IPS-18a (cell line): ENCODE data around the gene RNF112.

Experiments
- H3K27ac ChIP-seq: one replicate; pipeline ENCODE4 v1.5.1; 2013; ENCODE audit warnings: low read length
- H3K27me3 ChIP-seq: one replicate; pipeline ENCODE4 v1.6.1; 2013; ENCODE audit warnings: mild to moderate bottlenecking, low read length; ENCODE audit not compliant: control insufficient read depth, insufficient read depth
- H3K36me3 ChIP-seq: one replicate; pipeline ENCODE4 v1.6.1; 2013; ENCODE audit warnings: low read depth, low read length; ENCODE audit not compliant: control insufficient read depth
- H3K4me1 ChIP-seq: one replicate; pipeline ENCODE4 v1.6.1; 2013; ENCODE audit warnings: low read depth, low read length; ENCODE audit not compliant: control insufficient read depth
- H3K4me3 ChIP-seq: one replicate; pipeline ENCODE4 v1.5.1; 2013; ENCODE audit warnings: low read length
- H3K9ac ChIP-seq: one replicate; pipeline ENCODE4 v1.6.1; 2013; ENCODE audit warnings: mild to moderate bottlenecking, low read length, moderate library complexity
- H3K9me3 ChIP-seq: one replicate; pipeline ENCODE4 v1.6.1; 2013; ENCODE audit warnings: low read depth, low read length; ENCODE audit not compliant: control insufficient read depth

Gene RNF112

DNA sequence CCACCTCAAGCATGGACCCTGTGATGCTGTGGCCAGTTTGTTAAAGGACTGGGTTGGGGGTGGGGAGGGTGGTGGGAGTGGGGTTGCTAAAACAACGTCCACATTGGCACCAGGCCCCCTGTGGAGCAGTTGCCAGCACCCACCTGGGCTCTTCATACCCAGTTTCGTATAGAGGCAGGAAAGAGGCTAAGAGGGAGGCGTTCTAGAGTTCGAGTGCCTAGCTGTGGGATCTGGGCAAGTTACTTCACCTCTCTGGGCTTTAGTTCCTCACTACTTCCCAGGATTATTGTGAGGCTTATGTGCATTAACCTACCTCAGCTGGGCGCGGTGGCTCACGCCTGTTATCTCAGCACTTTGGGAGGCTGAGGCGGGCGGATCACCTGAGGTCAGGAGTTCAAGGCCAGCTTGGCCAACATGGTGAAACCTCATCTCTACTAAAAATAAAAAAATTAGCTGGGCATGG is 25.5 kb upstream of the RNF112 start:
- peaks cover 10% of the 10 kb centered on the region for H3K4me1 ChIP-seq
- H3K9me3 ChIP-seq, result no peaks in the 10 kb centered on the region
- no peak overlapping the region for H3K9ac ChIP-seq
- H3K4me3 ChIP-seq, result no peak overlapping the region
- H3K36me3 ChIP-seq, result peaks cover 31% of the 10 kb centered on the region
- H3K27ac ChIP-seq, result no peak overlapping the region
- no peaks in the 10 kb centered on the region for H3K27me3 ChIP-seq

DNA sequence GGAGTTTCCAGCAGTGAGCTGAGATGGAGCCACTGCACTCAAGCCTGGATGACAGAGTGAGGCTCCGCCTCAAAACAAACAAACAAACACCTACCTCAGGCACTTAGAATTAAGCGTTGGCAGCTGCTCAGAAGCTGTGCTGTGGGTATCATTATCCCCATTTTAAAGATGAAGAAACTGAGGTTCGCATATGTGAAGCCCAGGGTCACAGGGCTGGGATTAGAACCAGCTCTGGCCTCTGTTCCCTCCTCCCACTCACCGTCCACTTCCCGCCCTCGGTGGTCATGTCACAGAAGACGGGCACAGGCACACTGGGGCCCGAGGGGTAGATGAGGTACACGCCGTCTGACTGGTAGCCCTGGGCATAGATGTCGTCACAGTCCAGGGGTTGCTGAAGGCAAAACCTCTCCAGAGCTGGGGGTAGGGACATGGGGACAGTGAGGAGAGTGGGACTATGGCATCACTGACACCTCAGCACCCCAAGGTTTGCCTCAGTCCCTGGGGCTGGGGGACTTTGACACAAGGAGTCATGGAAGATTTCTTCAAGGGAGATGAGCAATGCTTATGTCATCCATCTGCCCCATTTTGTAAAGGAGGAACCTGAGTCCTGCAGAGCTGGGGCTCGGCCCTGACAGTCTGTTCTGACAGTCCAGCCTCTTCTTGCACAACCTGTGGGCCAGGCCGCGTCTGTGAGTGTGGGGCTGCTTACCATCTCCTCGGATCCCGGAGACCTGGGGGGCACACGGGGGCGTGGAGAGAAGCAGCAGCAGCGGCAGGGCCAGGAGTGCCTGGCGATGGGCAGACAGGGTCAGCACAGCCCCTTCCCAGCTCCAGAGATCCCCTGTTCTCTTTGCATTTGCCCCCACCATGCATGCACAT is 24.7 kb upstream of the RNF112 start:
- H3K9me3 ChIP-seq, result no peaks in the 10 kb centered on the region
- H3K27me3 ChIP-seq, result no peaks in the 10 kb centered on the region
- no peak overlapping the region for H3K4me3 ChIP-seq
- H3K9ac ChIP-seq, result no peak overlapping the region
- peaks cover 13% of the 10 kb centered on the region for H3K4me1 ChIP-seq
- H3K27ac ChIP-seq, result no peak overlapping the region
- H3K36me3 ChIP-seq, result peaks cover 24% of the 10 kb centered on the region

DNA sequence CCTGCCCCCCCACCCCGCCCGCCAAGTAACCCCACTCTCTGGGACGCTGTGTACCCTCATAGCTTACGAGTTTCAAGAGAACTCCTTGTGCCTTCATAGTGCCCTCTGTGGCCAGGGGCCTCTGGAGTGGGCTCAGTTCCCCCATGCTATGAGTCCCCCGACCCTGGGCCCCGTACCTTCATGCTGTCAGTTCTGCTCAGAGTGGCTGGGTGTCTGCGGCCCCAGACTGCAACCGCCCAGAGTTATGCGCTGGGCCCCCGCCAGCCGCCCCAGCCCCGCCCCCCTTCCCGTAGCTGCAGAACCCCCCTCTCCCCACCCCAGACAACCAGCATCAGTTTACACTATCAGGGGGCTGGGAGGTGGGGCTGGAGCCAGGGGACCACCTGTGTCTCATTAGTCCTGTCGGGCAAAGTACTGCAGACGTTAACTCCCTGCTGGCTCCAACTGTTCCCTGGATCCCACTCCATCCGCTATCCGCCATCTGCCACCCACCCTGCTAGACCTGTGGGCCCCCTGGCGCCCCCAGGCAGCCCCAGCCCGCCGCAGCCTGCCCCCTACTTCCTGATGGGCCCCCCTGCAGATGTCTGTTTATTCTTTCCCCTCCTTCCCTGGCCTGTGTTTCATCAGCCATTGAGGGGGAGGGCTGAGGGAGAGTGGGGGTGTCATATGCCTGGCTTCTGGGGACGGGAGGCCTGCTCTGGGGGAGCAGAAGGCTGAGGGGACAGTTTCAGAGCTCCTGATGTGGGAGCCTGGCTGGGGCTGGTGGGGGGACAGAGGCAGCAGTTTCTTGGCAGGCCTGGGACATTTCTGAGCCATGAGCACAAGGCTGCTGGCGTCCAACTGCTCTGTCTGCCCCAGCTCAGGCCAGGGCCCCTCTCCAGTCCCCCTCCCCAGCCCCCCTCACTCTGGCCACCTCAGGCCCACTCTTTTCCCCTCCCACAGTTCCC is 23.8 kb upstream of the RNF112 start, which contains the start of gene MFAP4:
TSS of gene MFAP4 (minus strand) at position 217 of the 947 bp plus-strand sequence. CDS start at position 182, 35 bp downstream.
- Histone ChIP-seq H3K4me3 (peak within 1 kb of the TSS; percentile 19), H3K36me3 (peaks cover 19% of the 10 kb centered on the region), H3K9ac (peak within 1 kb of the TSS; percentile 41), H3K4me1 (peaks cover 21% of the 10 kb centered on the region), H3K27me3 (no peaks in the 10 kb centered on the region), H3K9me3 (no peaks in the 10 kb centered on the region), H3K27ac (peak within 1 kb of the TSS; percentile 65)

DNA sequence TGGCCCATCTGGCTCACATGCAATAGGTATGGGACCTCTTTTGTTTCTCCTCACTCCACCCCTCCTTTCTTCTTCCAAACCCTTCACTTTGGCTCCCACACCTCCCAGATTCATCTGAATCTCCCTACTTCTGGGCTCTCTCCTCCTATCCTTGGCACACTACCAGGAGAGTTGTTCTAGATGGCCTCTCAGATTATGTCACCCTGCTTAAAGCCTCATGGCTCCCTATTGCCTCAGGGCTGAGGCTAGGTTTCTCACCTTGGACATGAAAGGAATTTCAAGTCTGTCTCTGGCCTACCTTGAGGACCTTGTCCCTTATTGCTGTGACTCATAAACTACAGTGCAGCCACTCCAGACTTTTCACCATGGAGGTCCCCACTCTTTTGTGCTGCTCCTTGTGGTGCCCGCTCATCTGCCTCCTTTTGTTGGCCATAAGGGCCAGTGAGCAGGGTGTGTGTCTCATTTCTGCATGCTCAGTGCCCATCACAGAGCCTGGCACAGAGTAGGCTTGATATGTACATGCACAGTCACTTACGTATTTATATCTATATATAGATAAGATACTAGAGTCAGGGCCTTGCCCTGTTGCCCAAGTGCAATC is 23.0 kb upstream of the RNF112 start:
- H3K4me3 ChIP-seq, result no peak overlapping the region
- H3K9ac ChIP-seq, result peak overlapping the region; percentile 41
- no peak overlapping the region for H3K27ac ChIP-seq
- peaks cover 21% of the 10 kb centered on the region for H3K4me1 ChIP-seq
- H3K9me3 ChIP-seq, result no peaks in the 10 kb centered on the region
- peaks cover 11% of the 10 kb centered on the region for H3K36me3 ChIP-seq
- no peaks in the 10 kb centered on the region for H3K27me3 ChIP-seq

DNA sequence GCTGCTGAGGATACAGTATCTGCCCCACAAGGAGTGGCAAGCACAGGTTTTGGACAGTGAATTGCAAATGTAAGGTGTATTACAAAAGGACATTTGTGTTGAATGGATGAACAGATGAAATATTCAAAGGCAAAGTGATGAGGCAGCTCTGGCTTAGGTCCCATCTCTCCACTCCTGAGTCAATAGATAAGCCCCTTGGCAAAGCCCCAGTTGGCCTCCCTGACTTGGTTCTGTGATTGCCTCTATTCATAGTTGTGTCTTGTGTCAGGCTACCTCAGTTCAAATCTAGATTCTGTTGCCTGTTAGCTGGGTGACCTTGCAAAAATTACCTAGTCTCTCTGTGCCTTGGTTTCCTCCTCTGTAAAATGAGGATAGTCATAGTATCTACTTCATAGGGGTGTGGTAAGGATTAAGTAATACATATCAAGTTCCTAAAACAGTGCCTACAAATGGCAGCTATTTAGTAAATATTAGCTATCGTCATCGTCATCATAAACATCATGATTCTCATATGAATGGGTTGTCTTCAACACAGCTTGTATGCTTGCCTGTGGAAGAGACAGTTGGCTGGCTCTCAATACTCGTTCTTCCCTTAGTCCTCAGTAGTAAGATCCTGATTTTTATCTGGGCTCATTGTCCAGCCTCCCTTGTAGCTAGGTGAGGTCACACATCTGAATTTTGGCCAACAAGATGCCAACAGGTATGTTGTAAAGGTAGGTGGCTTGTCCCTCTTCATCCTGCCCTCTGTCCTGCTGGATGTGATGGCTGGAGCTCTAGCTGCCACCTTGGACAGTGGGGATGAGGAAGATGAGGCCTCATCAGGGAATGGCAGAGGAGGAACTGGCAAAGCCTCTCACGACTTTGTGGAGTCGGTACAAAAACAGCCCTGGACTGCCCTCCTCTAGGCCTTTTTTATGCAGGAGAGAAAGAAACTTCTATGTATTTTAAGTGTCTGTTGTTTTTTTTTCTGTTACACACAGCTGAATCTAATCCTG is 21.9 kb upstream of the RNF112 start:
- Histone ChIP-seq H3K27ac (no peak overlapping the region), H3K4me1 (peaks cover 21% of the 10 kb centered on the region), H3K36me3 (peaks cover under 1% of the 10 kb centered on the region), H3K4me3 (no peak overlapping the region), H3K27me3 (no peaks in the 10 kb centered on the region), H3K9me3 (no peaks in the 10 kb centered on the region), H3K9ac (no peak overlapping the region)

DNA sequence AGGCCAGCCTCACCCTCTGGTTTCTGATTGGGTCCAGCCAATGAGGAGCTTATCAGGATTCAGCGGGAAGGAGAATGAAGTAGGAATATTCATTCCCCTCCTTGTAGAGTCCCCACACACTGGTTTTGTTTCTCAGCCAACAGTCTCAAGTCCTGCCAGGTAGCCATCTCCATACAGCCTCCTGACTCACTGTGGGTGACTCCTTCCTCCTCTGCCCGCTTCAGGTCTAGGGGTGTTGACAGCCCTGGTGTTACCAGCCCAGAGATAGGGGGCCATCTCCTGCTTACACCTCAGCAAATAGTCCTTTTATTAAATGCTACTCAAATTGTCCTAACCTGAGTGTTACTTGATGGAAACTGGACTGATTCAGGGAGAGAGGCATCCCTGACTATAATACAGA is 20.1 kb upstream of the RNF112 start:
- no peak overlapping the region for H3K9ac ChIP-seq
- H3K4me3 ChIP-seq, result no peak overlapping the region
- peaks cover 21% of the 10 kb centered on the region for H3K4me1 ChIP-seq
- H3K27ac ChIP-seq, result no peak overlapping the region
- no peaks in the 10 kb centered on the region for H3K27me3 ChIP-seq
- H3K9me3 ChIP-seq, result no peaks in the 10 kb centered on the region
- no peaks in the 10 kb centered on the region for H3K36me3 ChIP-seq

DNA sequence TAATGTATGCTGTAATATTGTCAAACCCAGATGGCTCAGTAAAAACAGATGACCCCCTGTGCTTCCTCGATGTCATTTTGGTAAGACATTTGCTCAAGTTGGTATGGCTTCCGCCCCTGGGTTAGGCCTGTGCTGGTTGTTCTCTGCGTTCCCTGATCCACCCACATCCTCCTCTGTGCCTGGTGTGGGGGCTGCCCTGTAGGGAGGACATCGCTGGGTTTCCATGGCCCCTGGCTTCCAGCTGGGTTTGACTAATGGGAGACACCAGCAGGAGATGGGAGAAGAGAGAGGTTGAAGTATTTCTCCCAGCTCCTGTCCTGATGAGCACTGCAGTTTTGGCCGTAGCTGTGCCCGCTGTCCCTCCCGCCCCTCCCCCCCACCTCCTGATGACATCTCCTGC is 19.6 kb upstream of the RNF112 start:
- H3K27me3 ChIP-seq, result no peaks in the 10 kb centered on the region
- H3K27ac ChIP-seq, result no peak overlapping the region
- H3K4me3 ChIP-seq, result no peak overlapping the region
- H3K9me3 ChIP-seq, result no peaks in the 10 kb centered on the region
- H3K4me1 ChIP-seq, result peaks cover 21% of the 10 kb centered on the region
- no peaks in the 10 kb centered on the region for H3K36me3 ChIP-seq
- H3K9ac ChIP-seq, result no peak overlapping the region

DNA sequence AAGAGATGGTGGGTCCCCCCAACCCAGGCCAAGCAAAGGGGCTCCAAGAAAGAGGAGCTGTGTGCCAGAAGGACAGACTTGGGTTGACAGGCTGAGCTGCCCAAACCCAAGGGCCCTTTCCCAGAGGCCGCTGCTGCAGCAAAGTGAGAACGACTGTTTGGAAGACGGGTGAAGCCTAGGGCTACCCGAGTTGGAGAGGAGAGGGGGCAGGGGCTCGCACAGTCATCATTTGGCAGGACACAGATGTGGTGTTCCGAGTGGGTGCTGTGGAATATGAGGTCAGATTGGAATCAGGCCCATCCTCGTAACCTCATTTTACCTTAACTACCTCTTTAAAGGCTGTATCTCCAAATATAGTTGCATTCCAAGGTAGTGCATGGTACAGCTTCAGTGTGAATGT is 18.7 kb upstream of the RNF112 start:
- Histone ChIP-seq H3K27me3 (no peaks in the 10 kb centered on the region), H3K9me3 (no peaks in the 10 kb centered on the region), H3K4me1 (peaks cover 20% of the 10 kb centered on the region), H3K9ac (no peak overlapping the region), H3K4me3 (no peak overlapping the region), H3K27ac (no peak overlapping the region), H3K36me3 (no peaks in the 10 kb centered on the region)

DNA sequence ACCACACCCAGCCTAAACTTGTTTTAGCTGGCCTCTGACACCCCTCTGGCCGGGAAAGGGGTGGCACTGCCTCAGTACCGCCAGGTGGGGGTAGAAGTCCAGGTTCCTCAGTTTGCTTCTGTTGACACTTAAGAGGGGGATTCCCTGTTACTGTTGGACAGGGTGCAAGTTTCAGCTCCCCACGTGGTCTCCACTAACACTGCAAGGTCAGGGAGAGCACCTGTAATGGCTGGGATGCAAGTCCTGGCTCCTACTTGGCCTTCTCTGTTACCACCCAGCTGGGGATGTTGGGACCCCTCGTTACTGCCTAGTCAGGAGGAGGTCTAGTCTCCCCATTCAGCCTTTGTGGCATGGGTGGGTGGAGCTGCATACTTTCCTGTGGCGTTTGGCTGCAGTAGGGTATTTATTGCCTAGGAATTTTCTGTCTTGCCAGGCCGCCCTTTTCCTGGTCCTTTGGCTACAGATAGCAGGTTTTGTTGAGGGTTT is 13.4 kb upstream of the RNF112 start:
- no peaks in the 10 kb centered on the region for H3K27me3 ChIP-seq
- no peak overlapping the region for H3K27ac ChIP-seq
- H3K36me3 ChIP-seq, result no peaks in the 10 kb centered on the region
- H3K9me3 ChIP-seq, result no peaks in the 10 kb centered on the region
- no peak overlapping the region for H3K9ac ChIP-seq
- H3K4me3 ChIP-seq, result no peak overlapping the region
- H3K4me1 ChIP-seq, result peaks cover 10% of the 10 kb centered on the region

DNA sequence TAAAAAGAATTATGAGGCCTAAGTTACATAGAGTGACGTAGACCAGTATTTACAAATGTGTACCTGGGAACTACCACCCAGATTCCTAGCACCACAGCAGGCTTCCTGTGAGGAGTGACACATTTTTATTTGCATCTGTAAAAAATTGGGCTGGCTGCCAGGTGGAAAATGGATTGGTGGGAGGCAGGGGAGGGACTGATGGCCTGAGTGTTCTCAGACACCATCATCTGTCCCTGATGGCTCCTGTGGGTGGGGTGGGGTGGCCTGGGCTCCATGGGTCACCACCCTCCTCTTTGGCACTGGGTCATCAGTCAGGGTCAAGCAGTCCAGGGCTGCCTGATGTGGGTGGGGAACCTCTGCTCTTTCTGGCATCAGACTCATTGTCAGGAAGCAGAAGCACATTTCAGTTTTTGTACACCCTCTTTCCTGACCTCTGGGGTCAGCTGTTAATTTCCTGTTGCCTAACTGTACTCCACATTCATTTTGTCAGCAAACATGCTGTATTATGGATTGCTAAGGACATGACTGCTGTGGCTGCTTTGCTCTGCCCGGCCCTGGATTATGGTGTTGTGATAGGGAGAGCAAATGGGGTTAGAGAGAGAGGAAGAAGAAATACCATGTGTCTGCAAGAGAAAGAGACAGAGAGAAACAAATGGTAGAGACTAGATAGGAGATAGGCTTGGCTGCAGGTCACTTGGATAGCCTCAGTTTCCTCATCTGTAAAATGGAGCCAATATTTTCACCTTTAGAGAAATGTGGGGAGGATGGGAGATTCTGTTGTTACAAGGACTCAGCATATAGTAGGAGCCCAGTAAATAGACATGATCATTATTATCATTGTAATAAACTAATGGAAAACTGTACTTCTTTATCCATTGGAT is 12.5 kb upstream of the RNF112 start:
- no peaks in the 10 kb centered on the region for H3K27me3 ChIP-seq
- no peak overlapping the region for H3K9ac ChIP-seq
- H3K27ac ChIP-seq, result no peak overlapping the region
- no peak overlapping the region for H3K4me3 ChIP-seq
- no peaks in the 10 kb centered on the region for H3K9me3 ChIP-seq
- no peaks in the 10 kb centered on the region for H3K36me3 ChIP-seq
- H3K4me1 ChIP-seq, result peaks cover 10% of the 10 kb centered on the region
